Stimulated activated CD4-positive, alpha-beta T cell treated with anti-CD3 and anti-CD28 coated beads, Interleukin-4, amount 100 ng/mL, for 1 hour (primary cell): ENCODE data around the gene PPP6R2.

ENCODE experiments used
- DNase-seq: peaks from one replicate; pipeline ENCODE4 v3.0.0-alpha.2; 2020

The PPP6R2 gene

GRCh38 chr22:50454556-50455075 lies 111.5 kb downstream of the PPP6R2 start:
- no peak for DNase-seq

- no peak for DNase-seq
These were observed 112.1 kb downstream of the PPP6R2 start for GRCh38 chr22:50455201-50455600.

- DNase-seq: no peak
These were observed 112.9 kb downstream of the PPP6R2 start for GRCh38 chr22:50456026-50456425.

- DNase-seq: no peak
These were observed 113.5 kb downstream of the PPP6R2 start for GRCh38 chr22:50456466-50457234.

- no peak for DNase-seq
These were observed 115.9 kb downstream of the PPP6R2 start for GRCh38 chr22:50459016-50459415.

- no peak for DNase-seq
These were observed 116.5 kb downstream of the PPP6R2 start for GRCh38 chr22:50459496-50460140.

- DNase-seq: no peak
These were observed 117.8 kb downstream of the PPP6R2 start for GRCh38 chr22:50460938-50461337.

GRCh38 chr22:50461536-50461935 lies 118.4 kb downstream of the PPP6R2 start:
- no peak for DNase-seq

- DNase-seq: no peak
These were observed 118.9 kb downstream of the PPP6R2 start for GRCh38 chr22:50461979-50462540.

- no peak for DNase-seq
These were observed 120.2 kb downstream of the PPP6R2 start for GRCh38 chr22:50463188-50463900.

- DNase-seq: no peak
These were observed 121.3 kb downstream of the PPP6R2 start for GRCh38 chr22:50464451-50464850.

GRCh38 chr22:50465066-50465930 lies 122.2 kb downstream of the PPP6R2 start:
- no peak for DNase-seq

GRCh38 chr22:50467341-50467740 lies 124.2 kb downstream of the PPP6R2 start:
- no peak for DNase-seq

GRCh38 chr22:50467773-50468440 lies 124.8 kb downstream of the PPP6R2 start:
- DNase-seq: no peak

GRCh38 chr22:50468626-50469025 lies 125.5 kb downstream of the PPP6R2 start:
- no peak for DNase-seq

GRCh38 chr22:50469377-50470305 lies 126.5 kb downstream of the PPP6R2 start:
- DNase-seq: peak; percentile 89

GRCh38 chr22:50470491-50470890 lies 127.4 kb downstream of the PPP6R2 start:
- no peak for DNase-seq

- DNase-seq: no peak
These were observed 128.2 kb downstream of the PPP6R2 start for GRCh38 chr22:50471197-50471847.

GRCh38 chr22:50471962-50472361 lies 128.8 kb downstream of the PPP6R2 start:
- DNase-seq: no peak

- DNase-seq: peak; percentile 43
These were observed 130.0 kb downstream of the PPP6R2 start for GRCh38 chr22:50473088-50473487.
